Peyer's patch (tissue), 4 donors: Measurements from ENCODE around the gene TTC28.

Experiments used
- CTCF ChIP-seq, 6 experiments: fragments of 450-650 bp in 4 of 6; fragments of 200-600 bp in 2 of 6; sonication (generic) in 1 of 6; IDR thresholded peaks; one replicate each; pipeline ENCODE4 v1.5.1; 2017 to 2019; ENCODE audit warnings: antibody characterized with exemption in 6 of 6, mild to moderate bottlenecking in 3 of 6, moderate library complexity in 1 of 6
- POLR2A ChIP-seq, 2 donors: fragments of 450-650 bp; IDR thresholded peaks; one replicate each; pipeline ENCODE4 v1.5.1; 2017; ENCODE audit warnings: antibody characterized with exemption in 2 of 2, mild to moderate bottlenecking in 2 of 2, moderate library complexity in 2 of 2

- no peak for TF ChIP-seq CTCF (IDR thresholded peaks at IDR 0.05)
- TF ChIP-seq POLR2A (IDR thresholded peaks at IDR 0.05), result no peak
Observed at GRCh38 chr22:28620244-28620922, 59.3 kb downstream of the TTC28 start.
